HCT116 (cell line): ENCODE results near the gene UBE2R2. TPM values are rescaled to one million over a fixed set of nuclear protein-coding genes. Genes with fewer than 3 reads are reported as not detected.

Experiments
- ATAC-seq: fragments of 200-7000 bp; cut with Tn5 transposase; 2 replicates; pipeline ENCODE4 v1.9.1; 2020; ENCODE audit warnings: mild to moderate bottlenecking, moderate library complexity
- BruUV-seq: library from RNA; stranded (reverse); fragments of 400-500 nt; replicated peaks from 2 replicates; lab custom pipeline; 2021; lab: Mats Ljungman, UMichigan
- CTCF ChIA-PET: fragments of 300-600 bp; sonication (Branson Sonifier 250); formaldehyde crosslinking; loops from one replicate; lab custom pipeline; 2021; ENCODE audit warnings: antibody characterized with exemption; lab: Charles Lee
- POLR2A ChIA-PET: fragments of 300-600, 350-600 bp; sonication (Branson Sonifier 250); formaldehyde crosslinking; loops from one replicate; lab custom pipeline; 2021; ENCODE audit warnings: antibody characterized with exemption; lab: Charles Lee
- RAD21 ChIA-PET, 2 experiments: fragments of 300-600 bp; sonication (Branson Sonifier 250); formaldehyde crosslinking; loops; one replicate each; lab custom pipeline; 2023; ENCODE audit warnings: low total read pairs in 2 of 2; ENCODE audit not compliant: uncharacterized antibody in 2 of 2, unreplicated experiment in 2 of 2, low non-redundant PET in 1 of 2; lab: Charles Lee
- DNase-seq: peaks from one replicate; pipeline ENCODE4 v3.0.0-alpha.2; 2010; ENCODE audit warnings: low read depth, low spot score
- H2AFZ ChIP-seq: fragments of 200-600 bp; shearing (Covaris generic), sonication (generic); 2 replicates; pipeline ENCODE4 v1.6.1; 2017; ENCODE audit warnings: low read depth, mixed run types, mixed read lengths, antibody characterized with exemption, low read length; ENCODE audit not compliant: poor library complexity, severe bottlenecking
- H3K27ac ChIP-seq: 2 replicates; pipeline ENCODE4 v1.5.1; 2012; ENCODE audit warnings: low read depth, low read length
- H3K27me3 ChIP-seq: fragments of 200-600 bp; sonication (generic); 2 replicates; pipeline ENCODE4 v1.6.1; 2016; ENCODE audit warnings: mixed run types, low read length, mixed read lengths; ENCODE audit not compliant: insufficient read depth
- H3K36me3 ChIP-seq, 2 experiments: fragments of 200-500 bp in 1 of 2; fragments of 200-600 bp in 1 of 2; sonication (Bioruptor generic) in 1 of 2; sonication (generic) in 1 of 2; 2 replicates each; pipeline versions ENCODE4 v1.5.1 to v1.6.1; 2014 to 2016; ENCODE audit warnings: low read length in 2 of 2, inconsistent platforms in 1 of 2, mixed read lengths in 1 of 2, mixed run types in 1 of 2; ENCODE audit not compliant: insufficient read depth in 2 of 2, control insufficient read depth in 1 of 2
- H3K4me1 ChIP-seq, 2 experiments: fragments of 200-600 bp in 1 of 2; sonication (generic) in 1 of 2; 2 replicates each; pipeline versions ENCODE4 v1.5.1 to v1.6.1; 2012 to 2017; ENCODE audit warnings: low read length in 2 of 2, inconsistent platforms in 1 of 2, mild to moderate bottlenecking in 1 of 2, mixed read lengths in 1 of 2, mixed run types in 1 of 2, moderate library complexity in 1 of 2; ENCODE audit not compliant: insufficient read depth in 2 of 2, control insufficient read depth in 1 of 2
- H3K4me2 ChIP-seq: fragments of 200-600 bp; sonication (generic); 2 replicates; pipeline ENCODE4 v1.6.1; 2017; ENCODE audit warnings: mixed run types, low read length, mixed read lengths
- H3K4me3 ChIP-seq, 2 experiments: fragments of 200-600 bp in 1 of 2; sonication (generic) in 1 of 2; replicated peaks in 1 of 2; 2 replicates each; pipeline ENCODE4 v1.5.1; 2011 to 2016; ENCODE audit warnings: low read length in 2 of 2, control low read depth in 1 of 2, low read depth in 1 of 2, mild to moderate bottlenecking in 1 of 2, mixed read lengths in 1 of 2, mixed run types in 1 of 2
- H3K79me2 ChIP-seq: fragments of 200-600 bp; sonication (generic); 2 replicates; pipeline ENCODE4 v1.6.1; 2017; ENCODE audit warnings: mild to moderate bottlenecking, mixed run types, low read length, moderate library complexity, mixed read lengths; ENCODE audit not compliant: insufficient read depth
- H3K9ac ChIP-seq: fragments of 200-600 bp; sonication (generic); 2 replicates; pipeline ENCODE4 v1.6.1; 2016; ENCODE audit warnings: low read length, mixed read lengths
- H3K9me2 ChIP-seq: fragments of 200-600 bp; sonication (generic), shearing (Covaris generic); 2 replicates; pipeline ENCODE4 v1.6.1; 2017; ENCODE audit warnings: mixed run types, mild to moderate bottlenecking, moderate library complexity; ENCODE audit not compliant: insufficient read depth
- H3K9me3 ChIP-seq, 2 experiments: fragments of 200-500 bp in 1 of 2; fragments of 200-600 bp in 1 of 2; sonication (Bioruptor generic) in 1 of 2; sonication (generic) in 1 of 2; 2 replicates each; pipeline ENCODE4 v1.6.1; 2014 to 2017; ENCODE audit warnings: low read length in 2 of 2, mixed read lengths in 2 of 2, inconsistent platforms in 1 of 2, low read depth in 1 of 2, mild to moderate bottlenecking in 1 of 2, mixed run types in 1 of 2, moderate library complexity in 1 of 2; ENCODE audit not compliant: control insufficient read depth in 1 of 2, insufficient read depth in 1 of 2
- H4K20me1 ChIP-seq: fragments of 200-600 bp; sonication (generic), shearing (Covaris generic); 2 replicates; pipeline ENCODE4 v1.6.1; 2017; ENCODE audit warnings: mixed run types, mild to moderate bottlenecking, moderate library complexity; ENCODE audit not compliant: insufficient read depth
- CBX3 ChIP-seq: IDR thresholded peaks from 2 replicates; pipeline ENCODE4 v1.6.1; 2012; ENCODE audit warnings: low read depth
- EGR1 ChIP-seq: IDR thresholded peaks from 2 replicates; pipeline ENCODE4 v1.6.1; 2012; ENCODE audit warnings: low read depth
- JUND ChIP-seq: IDR thresholded peaks from 2 replicates; pipeline ENCODE4 v1.6.1; 2012
- SP1 ChIP-seq: IDR thresholded peaks from 2 replicates; pipeline ENCODE4 v1.6.1; 2012; ENCODE audit warnings: low read depth
- YY1 ChIP-seq: IDR thresholded peaks from 2 replicates; pipeline ENCODE4 v1.6.1; 2011; ENCODE audit warnings: low read length, low read depth, moderate library complexity, mild to moderate bottlenecking; ENCODE audit not compliant: insufficient replicate concordance; ENCODE audit errors: extremely low read depth
- ZFX ChIP-seq: fragments of 450-650 bp; IDR thresholded peaks from 2 replicates; pipeline ENCODE4 v1.6.1; 2017
- intact Hi-C: fragments of 100-400 bp; cut with micrococcal nuclease; formaldehyde crosslinking; loops from 2 replicates; pipeline ENCODE4 v1.10.0; 2022
- total RNA-seq: library from RNA; stranded (reverse); gene quantifications from one replicate; pipeline ENCODE4 v1.2.1, GENCODE V29; 2021; ENCODE audit not compliant: unreplicated experiment
- TF ChIP-seq, protein P1 (sequence below): IDR thresholded peaks from 2 replicates; pipeline ENCODE4 v1.6.1; 2012; ENCODE audit warnings: low read depth

Gene UBE2R2
- total RNA-seq, 1 experiment from 2014 or later, result 47.0 TPM

DNA sequence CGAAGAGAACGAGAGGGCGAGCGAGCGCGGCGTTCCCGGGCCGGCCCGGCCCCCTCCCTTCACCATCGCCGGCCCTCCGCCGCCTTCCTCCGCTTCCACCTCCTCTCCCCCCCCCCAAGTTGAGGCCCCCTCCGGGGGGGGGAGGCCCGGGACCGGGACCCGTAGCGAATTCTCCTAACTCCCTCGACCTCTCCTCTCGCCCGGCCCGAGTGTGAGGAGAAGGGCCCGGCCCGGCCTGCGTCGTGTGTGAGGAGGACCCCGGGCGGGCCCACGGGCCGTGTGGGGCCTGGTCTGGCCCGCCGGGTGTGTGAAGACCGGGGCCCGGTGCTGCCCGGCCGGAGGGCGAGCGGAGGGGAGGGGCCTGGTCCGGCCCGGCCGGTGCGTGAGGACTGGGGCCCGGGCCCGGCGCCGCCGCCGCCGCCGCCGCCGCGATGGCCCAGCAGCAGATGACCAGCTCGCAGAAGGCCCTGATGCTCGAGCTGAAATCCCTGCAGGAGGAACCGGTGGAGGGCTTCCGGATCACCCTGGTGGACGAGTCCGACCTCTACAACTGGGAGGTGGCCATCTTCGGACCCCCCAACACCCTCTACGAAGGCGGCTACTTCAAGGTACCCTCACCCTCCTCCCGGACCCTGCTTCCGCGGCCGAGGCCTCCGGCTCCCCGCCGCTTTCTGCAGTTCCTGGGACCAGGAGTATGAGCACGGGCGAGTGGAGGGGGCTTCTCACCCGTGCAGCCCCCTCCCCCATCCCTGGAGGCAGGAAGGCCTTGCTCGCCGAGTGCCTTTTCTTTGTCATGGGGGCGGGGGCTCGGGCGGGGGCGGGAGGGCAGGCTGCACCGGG lies 587 bp downstream of the UBE2R2 start (continued):
- TF ChIP-seq, protein P1, sequence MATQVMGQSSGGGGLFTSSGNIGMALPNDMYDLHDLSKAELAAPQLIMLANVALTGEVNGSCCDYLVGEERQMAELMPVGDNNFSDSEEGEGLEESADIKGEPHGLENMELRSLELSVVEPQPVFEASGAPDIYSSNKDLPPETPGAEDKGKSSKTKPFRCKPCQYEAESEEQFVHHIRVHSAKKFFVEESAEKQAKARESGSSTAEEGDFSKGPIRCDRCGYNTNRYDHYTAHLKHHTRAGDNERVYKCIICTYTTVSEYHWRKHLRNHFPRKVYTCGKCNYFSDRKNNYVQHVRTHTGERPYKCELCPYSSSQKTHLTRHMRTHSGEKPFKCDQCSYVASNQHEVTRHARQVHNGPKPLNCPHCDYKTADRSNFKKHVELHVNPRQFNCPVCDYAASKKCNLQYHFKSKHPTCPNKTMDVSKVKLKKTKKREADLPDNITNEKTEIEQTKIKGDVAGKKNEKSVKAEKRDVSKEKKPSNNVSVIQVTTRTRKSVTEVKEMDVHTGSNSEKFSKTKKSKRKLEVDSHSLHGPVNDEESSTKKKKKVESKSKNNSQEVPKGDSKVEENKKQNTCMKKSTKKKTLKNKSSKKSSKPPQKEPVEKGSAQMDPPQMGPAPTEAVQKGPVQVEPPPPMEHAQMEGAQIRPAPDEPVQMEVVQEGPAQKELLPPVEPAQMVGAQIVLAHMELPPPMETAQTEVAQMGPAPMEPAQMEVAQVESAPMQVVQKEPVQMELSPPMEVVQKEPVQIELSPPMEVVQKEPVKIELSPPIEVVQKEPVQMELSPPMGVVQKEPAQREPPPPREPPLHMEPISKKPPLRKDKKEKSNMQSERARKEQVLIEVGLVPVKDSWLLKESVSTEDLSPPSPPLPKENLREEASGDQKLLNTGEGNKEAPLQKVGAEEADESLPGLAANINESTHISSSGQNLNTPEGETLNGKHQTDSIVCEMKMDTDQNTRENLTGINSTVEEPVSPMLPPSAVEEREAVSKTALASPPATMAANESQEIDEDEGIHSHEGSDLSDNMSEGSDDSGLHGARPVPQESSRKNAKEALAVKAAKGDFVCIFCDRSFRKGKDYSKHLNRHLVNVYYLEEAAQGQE, result no peak
- TF ChIP-seq, all 23 proteins: peak for 6

DNA sequence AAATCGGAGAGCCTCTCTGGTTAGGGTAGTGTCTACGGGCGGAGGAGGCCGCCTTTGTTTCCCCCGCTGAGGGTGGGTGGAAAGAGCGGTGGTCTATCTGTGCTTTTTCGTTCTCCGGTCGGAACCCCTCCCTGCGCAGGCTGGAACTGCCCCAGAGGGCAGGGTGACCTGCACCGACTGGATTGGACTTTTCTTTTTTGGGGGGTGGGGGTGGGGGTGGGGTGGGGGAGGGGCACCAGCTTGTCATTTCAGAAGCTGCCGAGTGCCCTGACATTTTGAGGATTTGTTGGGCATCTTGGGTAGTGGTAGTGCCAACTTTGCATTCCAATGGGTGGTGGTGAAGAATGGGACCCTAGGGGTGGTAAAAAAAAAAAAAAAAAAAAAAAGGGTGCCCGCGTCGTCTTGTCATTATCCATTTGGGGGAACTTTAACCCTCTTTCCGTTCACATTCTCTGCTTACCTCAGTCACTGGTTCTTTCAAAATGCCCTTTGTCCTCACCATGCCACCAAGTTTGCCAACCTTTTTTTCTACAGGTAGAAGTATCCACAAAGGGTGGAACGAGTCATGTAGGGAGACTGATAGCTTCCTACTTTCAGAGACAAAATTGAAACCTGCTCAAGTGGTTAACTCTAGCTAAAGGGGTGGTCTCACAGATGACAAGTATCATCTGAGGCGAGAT lies 1.3 kb downstream of the UBE2R2 start:
- Histone ChIP-seq H3K9ac (peak overlapping the region; percentile 93), H3K36me3 (no peaks in the 10 kb centered on the region; a peak in 1 of 4 replicates), H3K4me3 (peak overlapping the region; percentile 87 to 89), H3K27ac (peak overlapping the region; percentile 99), H3K4me2 (peak overlapping the region; percentile 91), H3K79me2 (peaks cover 61% of the 10 kb centered on the region), H3K9me2 (no peaks in the 10 kb centered on the region), H3K27me3 (no peaks in the 10 kb centered on the region), H3K4me1 (peaks cover 27 to 51% of the 10 kb centered on the region in 2 experiments), H2AFZ (no peak overlapping the region), H3K9me3 (no peaks in the 10 kb centered on the region), H4K20me1 (peaks cover 4% of the 10 kb centered on the region; the same call in 1 of the 2 replicates)
- CTCF ChIA-PET, result interaction anchor here (1.0 kb wide), 1 partner anchor 34 kb away, joined by 3 read pairs; no protein-coding TSS in a partner anchor
- BruUV-seq, result TSS peak; percentile 57
- DNase-seq (no peak), ATAC-seq (no peak)
- intact Hi-C loops, result loop anchor here (10.0 kb wide), 2 partner anchors 96 to 256 kb away; no protein-coding TSS in a partner anchor
- POLR2A ChIA-PET, result interaction anchor here (0.9 kb wide), 1 partner anchor 19 kb away, joined by 3 read pairs; no protein-coding TSS in a partner anchor
- RAD21 ChIA-PET, result no interaction called here
- no peak for TF ChIP-seq ZFX
- TF ChIP-seq JUND, result no peak
- no peak for TF ChIP-seq SP1
- no peak for TF ChIP-seq EGR1
- no peak for TF ChIP-seq CBX3
- TF ChIP-seq, protein P1, result no peak
- no peak for TF ChIP-seq YY1
